Measurements from ENCODE around the gene GPR55.

The GPR55 gene

GRCh38 chr2:230955163-230955737 lies 30.2 kb upstream of the GPR55 start:
- H3K27ac ChIP-seq = no peak overlapping the region
- TF ChIP-seq CTCF (IDR thresholded peaks at IDR 0.05) (no peak), ZFX (IDR thresholded peaks at IDR 0.05; ENCODE audit: borderline replicate concordance) (no peak)

- TF ChIP-seq ZFX (IDR thresholded peaks at IDR 0.05; ENCODE audit: borderline replicate concordance) (no peak), CTCF (IDR thresholded peaks at IDR 0.05) (no peak)
- H3K27ac ChIP-seq = no peak overlapping the region
These were observed 29.7 kb upstream of the GPR55 start for GRCh38 chr2:230954746-230955145.

- H3K27ac ChIP-seq = no peak overlapping the region
- no peak for TF ChIP-seq ZFX (IDR thresholded peaks at IDR 0.05; ENCODE audit: borderline replicate concordance)
- TF ChIP-seq CTCF (IDR thresholded peaks at IDR 0.05) = no peak
These were observed 28.8 kb upstream of the GPR55 start for GRCh38 chr2:230953845-230954244.

- TF ChIP-seq CTCF (IDR thresholded peaks at IDR 0.05) (no peak), ZFX (IDR thresholded peaks at IDR 0.05; ENCODE audit: borderline replicate concordance) (no peak)
- no peak overlapping the region for H3K27ac ChIP-seq
These were observed 27.3 kb upstream of the GPR55 start for GRCh38 chr2:230952226-230952956.

DNA sequence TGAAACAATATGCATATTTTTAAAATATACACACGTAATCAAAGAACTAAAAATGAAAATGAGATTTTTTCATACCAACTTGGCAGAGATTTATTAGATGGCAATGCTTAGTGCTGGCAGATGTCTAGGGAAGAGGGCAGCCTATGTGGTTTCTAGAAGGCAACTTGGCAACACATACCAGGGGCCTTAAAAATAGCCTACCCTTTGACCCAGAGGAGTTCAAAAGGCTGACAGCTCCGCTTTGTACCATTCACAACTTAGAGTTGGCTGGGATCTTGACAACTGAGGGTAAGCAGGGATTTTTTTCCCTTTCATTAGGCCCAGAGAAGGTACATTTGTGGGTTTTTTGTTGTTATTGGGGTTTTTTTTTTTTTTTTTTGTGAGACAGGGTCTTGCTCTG lies 26.4 kb upstream of the GPR55 start:
- TF ChIP-seq ZFX (IDR thresholded peaks at IDR 0.05; ENCODE audit: borderline replicate concordance) = no peak
- no peak for TF ChIP-seq CTCF (IDR thresholded peaks at IDR 0.05)

DNA sequence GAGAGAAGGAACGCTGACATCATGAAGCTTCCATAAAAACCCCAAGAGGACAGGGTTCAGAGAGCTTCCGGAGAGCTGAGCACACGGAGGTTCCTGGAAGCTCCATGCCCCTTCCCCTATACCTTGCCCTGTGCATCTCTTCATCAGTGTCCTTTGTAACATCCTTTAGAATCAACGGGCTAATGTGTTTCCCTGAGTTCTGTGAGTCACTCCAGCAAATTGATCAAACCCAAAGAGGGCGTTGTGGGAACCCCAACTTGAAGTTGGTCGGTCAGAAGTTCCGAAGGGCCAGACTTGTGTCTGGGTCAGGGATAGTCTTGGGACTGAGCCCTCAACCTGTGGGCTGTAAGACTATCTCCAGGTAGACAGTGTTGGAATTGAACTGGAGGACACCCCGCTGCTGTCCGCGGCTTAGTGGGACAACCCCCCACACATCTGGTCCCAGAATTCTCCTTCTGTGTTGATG lies 25.9 kb upstream of the GPR55 start:
- H3K27ac ChIP-seq = no peak overlapping the region
- no peak for TF ChIP-seq CTCF (IDR thresholded peaks at IDR 0.05)
- no peak for TF ChIP-seq ZFX (IDR thresholded peaks at IDR 0.05; ENCODE audit: borderline replicate concordance)

More for the DNA sequence above, 26.4 kb upstream of the GPR55 start:
- H3K27ac ChIP-seq = no peak overlapping the region

Measured in 22Rv1 (cell line).